Central memory CD8-positive, alpha-beta T cell (primary cell): Measurements from ENCODE around the gene EDEM3.

Experiments
- ATAC-seq: fragments of 150-1000 bp; cut with Tn5 transposase; replicated peaks from 2 replicates; pipeline ENCODE4 v1.10.0; 2022; ENCODE audit warnings: mild to moderate bottlenecking, moderate FRiP score, moderate number of reproducible peaks; ENCODE audit not compliant: poor library complexity, severe bottlenecking; ENCODE audit errors: extremely low read depth
- DNase-seq, 2 donors: peaks; one replicate each; pipeline ENCODE4 v3.0.0; 2021; ENCODE audit warnings: low spot score in 2 of 2
- H3K27ac Mint-ChIP-seq: one replicate; pipeline ENCODE4 v1.8.0; 2022; ENCODE audit warnings: low read depth, mild to moderate bottlenecking, moderate library complexity, mixed read lengths
- H3K27me3 Mint-ChIP-seq: one replicate; pipeline ENCODE4 v1.8.0; 2022; ENCODE audit warnings: mixed read lengths
- H3K36me3 Mint-ChIP-seq: one replicate; pipeline ENCODE4 v1.8.0; 2022; ENCODE audit warnings: mild to moderate bottlenecking, moderate library complexity, mixed read lengths; ENCODE audit not compliant: insufficient read depth
- H3K4me1 Mint-ChIP-seq: one replicate; pipeline ENCODE4 v1.8.0; 2022; ENCODE audit warnings: mixed read lengths
- H3K4me3 Mint-ChIP-seq: one replicate; pipeline ENCODE4 v1.8.0; 2022; ENCODE audit warnings: mild to moderate bottlenecking, moderate library complexity, mixed read lengths
- H3K9me3 Mint-ChIP-seq: one replicate; pipeline ENCODE4 v1.8.0; 2022; ENCODE audit warnings: mixed read lengths

EDEM3 gene

GRCh38 chr1:184745929-184746638 lies 8.6 kb downstream of the EDEM3 start:
- DNase-seq (peak in 1 of 2 donors; percentile 16), ATAC-seq (peak; percentile 65)
- Mint-ChIP-seq H3K4me1 (peaks cover 42% of the 10 kb centered on the region), H3K36me3 (peaks cover 6% of the 10 kb centered on the region), H3K27ac (peak overlapping the region; percentile 91), H3K27me3 (no peaks in the 10 kb centered on the region), H3K4me3 (peak overlapping the region; percentile 25), H3K9me3 (no peaks in the 10 kb centered on the region)

- H3K27ac Mint-ChIP-seq, result peak overlapping the region; percentile 91
- no peaks in the 10 kb centered on the region for H3K27me3 Mint-ChIP-seq
- no peak overlapping the region for H3K4me3 Mint-ChIP-seq
- H3K9me3 Mint-ChIP-seq, result no peaks in the 10 kb centered on the region
- no peak for ATAC-seq
- peaks cover 6% of the 10 kb centered on the region for H3K36me3 Mint-ChIP-seq
- DNase-seq, result no peak
- peaks cover 42% of the 10 kb centered on the region for H3K4me1 Mint-ChIP-seq
Measured at GRCh38 chr1:184745110-184745509, 9.5 kb downstream of the EDEM3 start.

DNA sequence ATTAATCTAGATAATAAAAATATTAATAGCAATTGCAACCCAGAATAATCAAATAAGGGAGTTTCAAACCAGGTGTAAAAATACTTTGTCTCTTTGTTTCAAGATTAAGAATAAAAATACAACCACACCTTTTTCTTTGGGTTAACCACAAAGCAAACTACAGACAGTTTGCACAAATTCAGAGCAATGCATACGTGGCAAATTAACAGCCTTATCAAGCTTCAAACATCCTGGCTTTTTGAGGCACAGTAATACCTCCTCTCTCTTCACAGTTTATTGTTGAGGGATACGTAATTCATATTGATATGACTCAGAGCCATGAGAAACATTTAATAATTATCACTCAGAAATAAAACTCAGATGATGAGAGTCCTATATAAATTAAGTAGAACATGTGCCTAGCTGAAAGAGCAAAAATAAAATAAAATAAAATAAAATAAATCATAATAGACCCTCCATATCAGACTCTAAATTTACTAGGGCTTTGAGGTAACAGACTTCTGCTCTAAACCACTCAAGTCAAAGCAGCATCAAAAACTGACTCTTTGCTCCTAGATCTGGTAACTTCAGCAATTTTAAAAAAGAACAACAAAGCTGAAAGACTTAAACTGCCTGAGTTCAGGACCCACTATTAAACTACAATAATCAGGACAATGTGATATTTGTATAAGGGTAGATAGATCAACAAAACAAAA lies 11.4 kb downstream of the EDEM3 start:
- DNase-seq, result peak in 1 of 2 donors; percentile 34
- Mint-ChIP-seq H3K27ac (peak overlapping the region; percentile 88), H3K27me3 (no peaks in the 10 kb centered on the region), H3K36me3 (peaks cover 5% of the 10 kb centered on the region), H3K4me1 (peaks cover 42% of the 10 kb centered on the region), H3K4me3 (peak overlapping the region; percentile 37), H3K9me3 (no peaks in the 10 kb centered on the region)
- ATAC-seq, result peak; percentile 96

DNA sequence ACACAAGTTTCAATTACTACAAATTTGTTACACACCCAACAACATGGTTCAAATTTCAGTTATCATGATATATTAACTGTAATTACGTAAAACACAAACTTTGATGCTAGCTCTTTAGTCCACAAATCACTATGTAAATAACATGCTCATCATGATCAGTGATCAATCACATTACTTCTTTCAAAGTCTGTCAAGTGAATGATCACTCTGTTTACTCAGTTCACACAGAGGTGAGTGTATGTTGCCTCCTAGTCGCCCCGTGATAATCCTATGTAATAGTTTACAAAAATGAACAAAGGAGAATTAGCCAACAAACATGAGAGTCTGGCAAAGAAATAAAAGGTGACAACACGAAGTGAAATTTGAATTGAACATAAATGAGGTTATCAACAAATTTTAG lies 14.3 kb downstream of the EDEM3 start:
- no peak overlapping the region for H3K27ac Mint-ChIP-seq
- no peak for ATAC-seq
- no peaks in the 10 kb centered on the region for H3K27me3 Mint-ChIP-seq
- H3K9me3 Mint-ChIP-seq, result no peaks in the 10 kb centered on the region
- no peak overlapping the region for H3K4me3 Mint-ChIP-seq
- DNase-seq, result no peak
- H3K36me3 Mint-ChIP-seq, result peaks cover 12% of the 10 kb centered on the region
- H3K4me1 Mint-ChIP-seq, result peaks cover 34% of the 10 kb centered on the region

- H3K4me1 Mint-ChIP-seq, result peaks cover 29% of the 10 kb centered on the region
Measured at GRCh38 chr1:184739796-184740195, 14.9 kb downstream of the EDEM3 start.

GRCh38 chr1:184739070-184739469 lies 15.6 kb downstream of the EDEM3 start:
- no peaks in the 10 kb centered on the region for H3K27me3 Mint-ChIP-seq
- H3K4me1 Mint-ChIP-seq, result peaks cover 23% of the 10 kb centered on the region
- no peaks in the 10 kb centered on the region for H3K9me3 Mint-ChIP-seq
- DNase-seq (no peak), ATAC-seq (no peak)
- no peak overlapping the region for H3K27ac Mint-ChIP-seq
- peaks cover 16% of the 10 kb centered on the region for H3K36me3 Mint-ChIP-seq
- H3K4me3 Mint-ChIP-seq, result no peak overlapping the region

More at GRCh38 chr1:184739796-184740195, 14.9 kb downstream of the EDEM3 start:
- peaks cover 14% of the 10 kb centered on the region for H3K36me3 Mint-ChIP-seq
- no peaks in the 10 kb centered on the region for H3K9me3 Mint-ChIP-seq
- H3K27ac Mint-ChIP-seq, result no peak overlapping the region
- DNase-seq, result no peak
- no peak for ATAC-seq
- no peak overlapping the region for H3K4me3 Mint-ChIP-seq
- no peaks in the 10 kb centered on the region for H3K27me3 Mint-ChIP-seq

DNA sequence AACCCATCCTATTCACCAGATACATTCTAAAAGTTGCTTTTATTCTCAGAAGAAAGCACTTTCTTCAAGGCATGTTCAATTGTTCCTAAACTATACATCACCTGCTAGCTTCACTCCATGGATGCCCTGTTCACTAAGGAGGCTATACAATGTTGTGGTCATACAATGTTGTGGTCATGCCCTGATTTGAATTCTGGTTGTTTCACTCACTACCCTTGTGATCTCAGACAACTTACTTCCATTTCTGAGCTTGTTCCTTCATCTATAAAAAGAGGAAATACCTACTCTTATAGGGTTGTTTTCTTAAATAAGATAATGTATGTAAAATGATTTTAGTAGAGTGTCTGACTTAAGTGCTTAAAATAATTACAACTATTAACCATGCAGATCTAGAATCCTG lies 19.7 kb downstream of the EDEM3 start:
- peak overlapping the region; percentile 1 for H3K27ac Mint-ChIP-seq
- ATAC-seq (no peak), DNase-seq (no peak)
- H3K4me1 Mint-ChIP-seq, result peaks cover 12% of the 10 kb centered on the region
- no peaks in the 10 kb centered on the region for H3K9me3 Mint-ChIP-seq
- H3K27me3 Mint-ChIP-seq, result no peaks in the 10 kb centered on the region
- peaks cover 31% of the 10 kb centered on the region for H3K36me3 Mint-ChIP-seq
- H3K4me3 Mint-ChIP-seq, result no peak overlapping the region

GRCh38 chr1:184724843-184725242 lies 29.8 kb downstream of the EDEM3 start:
- no peaks in the 10 kb centered on the region for H3K9me3 Mint-ChIP-seq
- no peak for ATAC-seq
- no peak overlapping the region for H3K27ac Mint-ChIP-seq
- peaks cover 5% of the 10 kb centered on the region for H3K4me1 Mint-ChIP-seq
- H3K36me3 Mint-ChIP-seq, result peaks cover 31% of the 10 kb centered on the region
- DNase-seq, result no peak
- H3K4me3 Mint-ChIP-seq, result no peak overlapping the region
- H3K27me3 Mint-ChIP-seq, result no peaks in the 10 kb centered on the region

- Mint-ChIP-seq H3K4me3 (no peak overlapping the region), H3K9me3 (no peaks in the 10 kb centered on the region), H3K4me1 (no peaks in the 10 kb centered on the region), H3K27me3 (no peaks in the 10 kb centered on the region), H3K27ac (no peak overlapping the region), H3K36me3 (peaks cover 56% of the 10 kb centered on the region)
- DNase-seq (no peak), ATAC-seq (no peak)
Measured at GRCh38 chr1:184716158-184716557, 38.5 kb downstream of the EDEM3 start.

- Mint-ChIP-seq H3K36me3 (peaks cover 53% of the 10 kb centered on the region), H3K9me3 (no peaks in the 10 kb centered on the region), H3K4me3 (no peak overlapping the region), H3K27me3 (no peaks in the 10 kb centered on the region), H3K4me1 (peaks cover 4% of the 10 kb centered on the region), H3K27ac (peak overlapping the region; percentile 16)
- DNase-seq (no peak), ATAC-seq (no peak)
Measured at GRCh38 chr1:184709418-184709817, 45.2 kb downstream of the EDEM3 start.

GRCh38 chr1:184708084-184708676 lies 46.5 kb downstream of the EDEM3 start:
- peaks cover 4% of the 10 kb centered on the region for H3K4me1 Mint-ChIP-seq
- ATAC-seq (no peak), DNase-seq (no peak)
- no peaks in the 10 kb centered on the region for H3K27me3 Mint-ChIP-seq
- H3K9me3 Mint-ChIP-seq, result no peaks in the 10 kb centered on the region
- H3K27ac Mint-ChIP-seq, result peak overlapping the region; percentile 16
- H3K36me3 Mint-ChIP-seq, result peaks cover 50% of the 10 kb centered on the region
- H3K4me3 Mint-ChIP-seq, result no peak overlapping the region

DNA sequence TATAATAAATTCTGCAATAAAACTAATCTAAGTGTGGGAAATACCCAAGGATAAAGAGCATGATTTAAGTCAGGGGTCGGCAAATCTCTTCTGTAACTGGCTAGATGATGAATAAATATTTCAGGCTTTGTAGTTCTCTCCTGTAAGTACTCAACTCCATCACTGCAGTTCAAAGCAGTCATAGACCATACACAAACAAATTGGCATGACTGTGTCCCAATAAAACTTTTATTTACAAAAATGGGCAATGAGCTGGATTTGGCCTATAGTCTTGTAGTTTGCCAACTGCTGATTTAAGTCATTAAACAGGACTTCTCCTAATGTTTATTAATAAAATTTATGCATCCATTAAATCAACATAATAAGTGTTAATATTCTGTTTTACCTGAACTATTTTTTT lies 49.4 kb downstream of the EDEM3 start:
- no peak for DNase-seq
- Mint-ChIP-seq H3K4me1 (peaks cover 4% of the 10 kb centered on the region), H3K9me3 (no peaks in the 10 kb centered on the region), H3K4me3 (no peak overlapping the region), H3K36me3 (peaks cover 45% of the 10 kb centered on the region), H3K27ac (no peak overlapping the region), H3K27me3 (no peaks in the 10 kb centered on the region)
- ATAC-seq, result no peak

DNA sequence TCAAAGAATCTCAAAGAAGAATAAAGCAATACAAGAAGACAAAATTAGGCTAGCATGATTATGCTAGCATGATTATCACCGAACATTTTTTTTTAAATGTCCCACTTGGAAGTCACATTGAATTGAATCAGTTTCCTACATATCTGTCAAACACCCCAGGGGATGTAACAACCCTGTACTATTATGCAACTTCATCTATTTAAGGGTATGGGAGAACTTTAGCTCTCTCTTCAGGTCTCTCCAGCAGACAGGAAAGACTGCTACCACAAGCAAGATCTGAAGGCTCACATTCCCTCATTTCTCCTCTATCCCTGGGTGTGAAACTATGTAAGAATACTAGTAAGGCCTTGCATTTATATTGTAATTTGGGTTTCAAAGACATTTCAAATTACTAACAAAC lies 52.8 kb downstream of the EDEM3 start:
- ATAC-seq, result no peak
- no peak for DNase-seq
- Mint-ChIP-seq H3K4me1 (peaks cover 11% of the 10 kb centered on the region), H3K36me3 (peaks cover 29% of the 10 kb centered on the region), H3K27ac (no peak overlapping the region), H3K4me3 (no peak overlapping the region), H3K9me3 (no peaks in the 10 kb centered on the region), H3K27me3 (no peaks in the 10 kb centered on the region)
